Esophagus muscularis mucosa (tissue), 4 donors: ENCODE results near the gene PLCD1. TPM values are rescaled to one million over a fixed set of nuclear protein-coding genes. Genes with fewer than 3 reads are reported as not detected.

ENCODE experiments used
- DNase-seq: peaks from one replicate; pipeline ENCODE4 v3.0.0-alpha.2; 2017; ENCODE audit errors: extremely low spot score
- H3K27ac ChIP-seq, 4 donors: fragments of 200-600 bp; sonication (generic); replicated peaks in 1 of 4; 1 replicate in 3 of 4; 2 replicates in 1 of 4; pipeline ENCODE4 v1.5.1; 2016 to 2019; ENCODE audit warnings: mild to moderate bottlenecking in 1 of 4
- H3K27me3 ChIP-seq, 4 donors: fragments of 200-600 bp; sonication (generic); one replicate each; pipeline versions ENCODE4 v1.5.1 to v1.6.0; 2016 to 2019
- H3K36me3 ChIP-seq, 4 donors: fragments of 200-600 bp; sonication (generic); one replicate each; pipeline ENCODE4 v1.5.1; 2016 to 2019
- H3K4me1 ChIP-seq, 4 donors: fragments of 200-600 bp; sonication (generic); one replicate each; pipeline ENCODE4 v1.5.1; 2016 to 2019
- H3K4me3 ChIP-seq, 4 donors: fragments of 200-600 bp; sonication (generic); 1 replicate in 2 of 4; 2 replicates in 2 of 4; pipeline ENCODE4 v1.5.1; 2016 to 2019; ENCODE audit warnings: mild to moderate bottlenecking in 4 of 4, moderate library complexity in 1 of 4
- H3K9me3 ChIP-seq, 4 donors: fragments of 200-600 bp; sonication (generic); 1 replicate in 3 of 4; 2 replicates in 1 of 4; pipeline ENCODE4 v1.5.1; 2016 to 2019
- CTCF ChIP-seq, 3 experiments: fragments of 200-600 bp in 2 of 3; fragments of 450-650 bp in 1 of 3; sonication (generic) in 2 of 3; IDR thresholded peaks; one replicate each; pipeline ENCODE4 v1.5.1; 2017 to 2019; ENCODE audit warnings: antibody characterized with exemption in 3 of 3, mild to moderate bottlenecking in 2 of 3, moderate library complexity in 1 of 3
- EP300 ChIP-seq: sonication (generic); formaldehyde crosslinking; IDR thresholded peaks from one replicate; pipeline ENCODE4 v1.6.1; 2017; ENCODE audit warnings: antibody characterized with exemption
- POLR2A ChIP-seq: fragments of 450-650 bp; IDR thresholded peaks from one replicate; pipeline ENCODE4 v1.6.1; 2017; ENCODE audit warnings: antibody characterized with exemption, moderate library complexity, mild to moderate bottlenecking, low read depth
- POLR2AphosphoS5 ChIP-seq, 2 donors: sonication (generic); formaldehyde crosslinking; IDR thresholded peaks; one replicate each; pipeline ENCODE4 v1.6.1; 2017; ENCODE audit warnings: antibody characterized with exemption in 2 of 2
- WGBS: methylation state at CpG from one replicate; pipeline ENCODE4 v1.1.5; 2018; 5-methylcytosine and 5-hydroxymethylcytosine counted together
- intact Hi-C: fragments of 100-400 bp; cut with DNase I; formaldehyde crosslinking; loops from one replicate; pipeline ENCODE4 v1.15.1; 2023
- total RNA-seq, 4 donors: library from RNA; depleted of rRNA; stranded (reverse); fragments of >200 nt; gene quantifications; one replicate each; pipeline versions ENCODE4 v1.1.0 to v1.2.1, GENCODE V29; 2016

The PLCD1 gene
- total RNA-seq, 4 donors from 2014 or later = 21.0 to 35.3 (median 28.5) TPM

DNA sequence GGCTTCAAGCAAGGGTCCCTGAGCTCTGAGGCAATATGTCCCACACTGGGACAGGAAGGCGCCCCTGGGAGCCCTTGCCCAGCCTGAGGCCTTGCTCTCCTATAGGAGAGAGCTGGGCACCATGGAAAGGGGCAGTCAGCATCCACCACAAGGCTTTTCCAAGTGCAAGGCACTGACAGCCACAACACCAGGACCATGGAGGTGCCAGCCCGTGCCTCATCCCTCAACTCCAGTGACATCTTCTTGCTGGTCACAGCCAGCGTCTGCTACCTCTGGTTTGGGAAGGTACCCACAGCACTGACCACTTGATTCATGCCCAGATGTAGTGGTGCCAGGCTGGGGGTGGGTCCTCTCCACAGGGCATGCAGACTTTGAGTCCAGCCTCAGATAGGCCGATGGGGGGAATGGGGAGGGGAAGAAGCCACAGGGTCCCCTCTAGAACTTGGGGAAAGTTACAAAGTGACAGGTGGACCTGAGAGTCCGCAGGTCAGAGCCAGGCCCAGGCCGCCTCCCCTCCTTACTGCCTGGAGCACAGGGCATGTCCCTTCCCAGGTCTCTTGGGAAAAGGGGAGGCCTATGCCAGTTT, 27.1 kb downstream of the PLCD1 start:
- no peak for TF ChIP-seq CTCF (IDR thresholded peaks at IDR 0.05)
- TF ChIP-seq EP300 = no peak
- TF ChIP-seq POLR2A = no peak
- H3K27ac ChIP-seq = no peak overlapping the region
- peaks cover 14 to 40% (median 35%) of the 10 kb centered on the region in 4 donors for H3K4me1 ChIP-seq
- no peak for DNase-seq
- H3K27me3 ChIP-seq = no peaks in the 10 kb centered on the region
- intact Hi-C loops = loop anchor here (5.0 kb wide), 1 partner anchor 40 kb away; no protein-coding TSS in a partner anchor
- H3K9me3 ChIP-seq = no peaks in the 10 kb centered on the region
- H3K36me3 ChIP-seq = peaks cover 0 to 43% (median 23%) of the 10 kb centered on the region in 4 donors
- WGBS = 93% methylated on average over 6 of the region's 6 CpGs
- no peak overlapping the region for H3K4me3 ChIP-seq

GRCh38 chr3:38001456-38002081, 27.9 kb downstream of the PLCD1 start:
- DNase-seq = no peak
- intact Hi-C loops = loop anchor here (5.0 kb wide), 1 partner anchor 41 kb away; no protein-coding TSS in a partner anchor
- no peaks in the 10 kb centered on the region for H3K9me3 ChIP-seq
- no peak overlapping the region for H3K27ac ChIP-seq
- H3K36me3 ChIP-seq = peaks cover 0 to 36% (median 20%) of the 10 kb centered on the region in 4 donors
- no peak overlapping the region for H3K4me3 ChIP-seq
- no peak for TF ChIP-seq POLR2AphosphoS5 (IDR thresholded peaks at IDR 0.05)
- no peak for TF ChIP-seq POLR2A
- no peak for TF ChIP-seq EP300
- TF ChIP-seq CTCF (IDR thresholded peaks at IDR 0.05) = no peak
- peaks cover 14 to 45% (median 37%) of the 10 kb centered on the region in 4 donors for H3K4me1 ChIP-seq
- WGBS = 84% methylated on average over 5 of the region's 9 CpGs
- no peaks in the 10 kb centered on the region for H3K27me3 ChIP-seq

DNA sequence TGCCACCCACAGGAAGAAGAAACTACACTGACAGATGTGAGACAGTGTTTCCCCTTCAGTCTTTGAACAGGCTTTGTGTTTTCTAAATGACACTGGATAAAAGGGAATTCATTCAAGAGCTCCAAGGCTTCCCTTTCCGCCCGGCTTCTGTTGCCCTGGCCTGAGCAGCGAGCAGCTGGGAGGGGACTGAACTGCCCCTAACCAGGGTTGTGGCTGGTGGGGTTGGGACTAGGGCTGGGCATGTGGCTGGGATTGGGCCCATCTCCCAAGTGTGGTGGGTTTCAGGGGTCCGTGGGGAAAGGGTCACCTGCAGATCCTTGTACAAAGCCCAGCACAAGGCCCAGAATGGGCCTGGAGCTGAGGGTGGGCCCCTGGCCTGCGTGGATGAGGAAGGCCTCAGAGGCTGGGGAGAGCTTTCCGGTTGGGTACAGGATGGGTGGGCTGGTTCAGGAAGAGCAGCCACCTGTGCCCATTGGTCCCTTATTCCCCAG, 28.4 kb downstream of the PLCD1 start:
- Histone ChIP-seq H3K9me3 (no peaks in the 10 kb centered on the region), H3K4me1 (peaks cover 14 to 45% (median 37%) of the 10 kb centered on the region in 4 donors)

GRCh38 chr3:38000242-38000916, 29.1 kb downstream of the PLCD1 start:
- 95% methylated on average over 6 of the region's 6 CpGs for WGBS
- H3K4me3 ChIP-seq = no peak overlapping the region
- H3K4me1 ChIP-seq = peaks cover 14 to 42% (median 36%) of the 10 kb centered on the region in 4 donors
- peaks cover 0 to 24% (median 14%) of the 10 kb centered on the region in 4 donors for H3K36me3 ChIP-seq
- intact Hi-C loops = loop anchor here (5.0 kb wide), 1 partner anchor 42 kb away; no protein-coding TSS in a partner anchor
- no peak overlapping the region for H3K27ac ChIP-seq
- TF ChIP-seq POLR2AphosphoS5 (IDR thresholded peaks at IDR 0.05) (no peak), EP300 (no peak), CTCF (IDR thresholded peaks at IDR 0.05) (no peak), POLR2A (no peak)
- DNase-seq = no peak
- no peaks in the 10 kb centered on the region for H3K27me3 ChIP-seq
- H3K9me3 ChIP-seq = no peaks in the 10 kb centered on the region

More for the DNA sequence above, 28.4 kb downstream of the PLCD1 start:
- no peak for DNase-seq
- intact Hi-C loops = loop anchor here (5.0 kb wide), 1 partner anchor 41 kb away; no protein-coding TSS in a partner anchor
- no peak for TF ChIP-seq POLR2A
- no peak for TF ChIP-seq POLR2AphosphoS5 (IDR thresholded peaks at IDR 0.05)
- TF ChIP-seq CTCF (IDR thresholded peaks at IDR 0.05) = no peak
- no peak for TF ChIP-seq EP300
- Histone ChIP-seq H3K4me3 (no peak overlapping the region), H3K27ac (no peak overlapping the region), H3K27me3 (no peaks in the 10 kb centered on the region), H3K36me3 (peaks cover 0 to 31% (median 18%) of the 10 kb centered on the region in 4 donors)
- WGBS = no CpG with 5 or more reads among the region's 6 CpGs
